Stimulated activated CD8-positive, alpha-beta memory T cell treated with anti-CD3 and anti-CD28 coated beads, Interleukin-7, amount 100 ng/mL, for 24 hours (primary cell): ENCODE measurements around the gene ZBTB21.

Source experiments
- DNase-seq: peaks from one replicate; pipeline ENCODE4 v3.0.0-alpha.2; 2020; ENCODE audit warnings: low read depth

The ZBTB21 gene

GRCh38 chr21:42039911-42040351, 29.8 kb upstream of the ZBTB21 start:
- DNase-seq, result no peak

GRCh38 chr21:42039470-42039901, 29.3 kb upstream of the ZBTB21 start:
- DNase-seq, result no peak

GRCh38 chr21:42038826-42039425, 28.8 kb upstream of the ZBTB21 start:
- no peak for DNase-seq

- no peak for DNase-seq
These were observed 28.2 kb upstream of the ZBTB21 start for GRCh38 chr21:42038393-42038792.

- DNase-seq, result no peak
These were observed 27.8 kb upstream of the ZBTB21 start for GRCh38 chr21:42037943-42038342.

GRCh38 chr21:42037516-42037915, 27.4 kb upstream of the ZBTB21 start:
- no peak for DNase-seq

- no peak for DNase-seq
These were observed 26.2 kb upstream of the ZBTB21 start for GRCh38 chr21:42036313-42036712.

- no peak for DNase-seq
These were observed 22.8 kb upstream of the ZBTB21 start for GRCh38 chr21:42032968-42033367.

- DNase-seq, result no peak
These were observed 22.1 kb upstream of the ZBTB21 start for GRCh38 chr21:42032266-42032665.

- no peak for DNase-seq
These were observed 21.7 kb upstream of the ZBTB21 start for GRCh38 chr21:42031816-42032215.

- no peak for DNase-seq
These were observed 21.1 kb upstream of the ZBTB21 start for GRCh38 chr21:42031241-42031640.

- no peak for DNase-seq
These were observed 20.2 kb upstream of the ZBTB21 start for GRCh38 chr21:42030311-42030710.

- no peak for DNase-seq
These were observed 18.7 kb upstream of the ZBTB21 start for GRCh38 chr21:42028766-42029425.

GRCh38 chr21:42027822-42028765, 17.9 kb upstream of the ZBTB21 start:
- DNase-seq, result no peak

- DNase-seq, result no peak
These were observed 17.1 kb upstream of the ZBTB21 start for GRCh38 chr21:42027085-42027821.

GRCh38 chr21:42026082-42026435, 15.9 kb upstream of the ZBTB21 start:
- no peak for DNase-seq

- DNase-seq, result no peak
These were observed 15.4 kb upstream of the ZBTB21 start for GRCh38 chr21:42025376-42026081.

- no peak for DNase-seq
These were observed 12.7 kb upstream of the ZBTB21 start for GRCh38 chr21:42022906-42023305.

- no peak for DNase-seq
These were observed 11.9 kb upstream of the ZBTB21 start for GRCh38 chr21:42022091-42022430.

- no peak for DNase-seq
These were observed 11.4 kb upstream of the ZBTB21 start for GRCh38 chr21:42021371-42022090.

- DNase-seq, result no peak
These were observed 9.5 kb upstream of the ZBTB21 start for GRCh38 chr21:42019706-42020105.
